Lower leg skin (tissue), 3 donors: ENCODE measurements around the gene NAPB.

ENCODE experiments used
- CTCF ChIP-seq, 3 donors: fragments of 450-650 bp; IDR thresholded peaks; one replicate each; pipeline ENCODE4 v1.5.1; 2016; ENCODE audit warnings: antibody characterized with exemption in 3 of 3, mild to moderate bottlenecking in 3 of 3, moderate library complexity in 2 of 3
- POLR2A ChIP-seq, 2 donors: fragments of 450-650 bp; IDR thresholded peaks; one replicate each; pipeline ENCODE4 v1.6.1; 2016 to 2017; ENCODE audit warnings: antibody characterized with exemption in 2 of 2, mild to moderate bottlenecking in 1 of 2, moderate library complexity in 1 of 2

GRCh38 chr20:23434521-23435313 is 13.4 kb upstream of the NAPB start:
- TF ChIP-seq POLR2A (IDR thresholded peaks at IDR 0.05) (no peak), CTCF (IDR thresholded peaks at IDR 0.05) (no peak)
